ENCODE measurements around the gene NOD1.
A peak's percentile ranks its signal among the peaks of the same experiment; 100 is the strongest.
"Not testable (repeated sequence)": the region's sequence is repeated elsewhere in the genome, so short reads cannot be mapped to it uniquely, and the experiment has no call there.

The NOD1 gene

GRCh38 chr7:30478349-30479201 lies at the start of gene NOD1:
TSS of gene NOD1 (minus strand) at chr7:30478784. CDS start at chr7:30456921, 21,863 bp downstream.
- no peaks in the 10 kb centered on the region for H3K27me3 Mint-ChIP-seq
- peaks cover 50% of the 10 kb centered on the region for H3K4me1 Mint-ChIP-seq
- peak within 1 kb of the TSS; percentile 89 to 95 for H3K27ac Mint-ChIP-seq
- no peaks in the 10 kb centered on the region for H3K9me3 Mint-ChIP-seq
- DNase-seq (peak; percentile 71 to 78), ATAC-seq (peak; percentile 92)
- peak within 1 kb of the TSS; percentile 95 to 98 for H3K4me3 Mint-ChIP-seq

GRCh38 chr7:30527297-30527696 lies 48.7 kb upstream of the NOD1 start:
- not testable (repeated sequence) for DNase-seq, ATAC-seq, H3K4me1 Mint-ChIP-seq, H3K9me3 Mint-ChIP-seq, H3K27me3 Mint-ChIP-seq, H3K4me3 Mint-ChIP-seq, H3K27ac Mint-ChIP-seq

GRCh38 chr7:30526163-30526562 lies 47.6 kb upstream of the NOD1 start:
- H3K4me3 Mint-ChIP-seq = no peak overlapping the region
- H3K9me3 Mint-ChIP-seq = no peaks in the 10 kb centered on the region
- H3K27me3 Mint-ChIP-seq = no peaks in the 10 kb centered on the region
- no peaks in the 10 kb centered on the region for H3K4me1 Mint-ChIP-seq
- H3K27ac Mint-ChIP-seq = no peak overlapping the region
- ATAC-seq (no peak), DNase-seq (no peak)

- Mint-ChIP-seq H3K4me3 (no peak overlapping the region), H3K4me1 (peaks cover 4% of the 10 kb centered on the region), H3K27me3 (no peaks in the 10 kb centered on the region), H3K27ac (peak overlapping the region in 1 of 2 donors; percentile 73), H3K9me3 (no peaks in the 10 kb centered on the region)
- no peak for DNase-seq
- no peak for ATAC-seq
Measured at GRCh38 chr7:30525429-30525828, 46.8 kb upstream of the NOD1 start.

GRCh38 chr7:30524545-30524944 lies 46.0 kb upstream of the NOD1 start:
- H3K4me1 Mint-ChIP-seq = peaks cover 6% of the 10 kb centered on the region
- ATAC-seq (no peak), DNase-seq (no peak)
- H3K9me3 Mint-ChIP-seq = no peaks in the 10 kb centered on the region
- no peak overlapping the region for H3K4me3 Mint-ChIP-seq
- no peaks in the 10 kb centered on the region for H3K27me3 Mint-ChIP-seq
- H3K27ac Mint-ChIP-seq = no peak overlapping the region

- no peaks in the 10 kb centered on the region for H3K27me3 Mint-ChIP-seq
- ATAC-seq = no peak
- no peak for DNase-seq
- H3K9me3 Mint-ChIP-seq = no peaks in the 10 kb centered on the region
- H3K27ac Mint-ChIP-seq = no peak overlapping the region
- H3K4me3 Mint-ChIP-seq = no peak overlapping the region
- H3K4me1 Mint-ChIP-seq = peaks cover 6% of the 10 kb centered on the region
Measured at GRCh38 chr7:30523466-30523865, 44.9 kb upstream of the NOD1 start.

- ATAC-seq (no peak), DNase-seq (no peak)
- Mint-ChIP-seq H3K4me3 (no peak overlapping the region), H3K27me3 (no peaks in the 10 kb centered on the region), H3K4me1 (peaks cover 6% of the 10 kb centered on the region), H3K9me3 (no peaks in the 10 kb centered on the region), H3K27ac (no peak overlapping the region)
Measured at GRCh38 chr7:30522159-30522558, 43.6 kb upstream of the NOD1 start.

- Mint-ChIP-seq H3K27ac (no peak overlapping the region), H3K4me3 (no peak overlapping the region), H3K4me1 (peaks cover 6% of the 10 kb centered on the region), H3K27me3 (no peaks in the 10 kb centered on the region), H3K9me3 (no peaks in the 10 kb centered on the region)
- DNase-seq (no peak), ATAC-seq (no peak)
Measured at GRCh38 chr7:30521532-30521931, 42.9 kb upstream of the NOD1 start.

GRCh38 chr7:30519122-30519521 lies 40.5 kb upstream of the NOD1 start:
- no peak overlapping the region for H3K27ac Mint-ChIP-seq
- no peaks in the 10 kb centered on the region for H3K27me3 Mint-ChIP-seq
- peaks cover 6% of the 10 kb centered on the region for H3K4me1 Mint-ChIP-seq

GRCh38 chr7:30515761-30516160 lies 37.2 kb upstream of the NOD1 start:
- H3K27ac Mint-ChIP-seq = no peak overlapping the region
- ATAC-seq = no peak

More at GRCh38 chr7:30519122-30519521, 40.5 kb upstream of the NOD1 start:
- Mint-ChIP-seq H3K9me3 (no peaks in the 10 kb centered on the region), H3K4me3 (no peak overlapping the region)
- ATAC-seq (no peak), DNase-seq (no peak)

GRCh38 chr7:30514776-30515175 lies 36.2 kb upstream of the NOD1 start:
- no peak for DNase-seq
- Mint-ChIP-seq H3K27me3 (no peaks in the 10 kb centered on the region), H3K4me3 (no peak overlapping the region), H3K4me1 (no peaks in the 10 kb centered on the region), H3K9me3 (no peaks in the 10 kb centered on the region), H3K27ac (no peak overlapping the region)
- no peak for ATAC-seq

More at GRCh38 chr7:30515761-30516160, 37.2 kb upstream of the NOD1 start:
- H3K27me3 Mint-ChIP-seq = no peaks in the 10 kb centered on the region
- no peak overlapping the region for H3K4me3 Mint-ChIP-seq
- H3K9me3 Mint-ChIP-seq = no peaks in the 10 kb centered on the region
- peaks cover 5% of the 10 kb centered on the region for H3K4me1 Mint-ChIP-seq
- no peak for DNase-seq

GRCh38 chr7:30514177-30514576 lies 35.6 kb upstream of the NOD1 start:
- H3K27ac Mint-ChIP-seq = no peak overlapping the region
- no peak overlapping the region for H3K4me3 Mint-ChIP-seq
- ATAC-seq = no peak

GRCh38 chr7:30513762-30514161 lies 35.2 kb upstream of the NOD1 start:
- DNase-seq = no peak
- H3K27ac Mint-ChIP-seq = no peak overlapping the region
- no peak for ATAC-seq
- no peak overlapping the region for H3K4me3 Mint-ChIP-seq
- no peaks in the 10 kb centered on the region for H3K4me1 Mint-ChIP-seq
- no peaks in the 10 kb centered on the region for H3K27me3 Mint-ChIP-seq
- no peaks in the 10 kb centered on the region for H3K9me3 Mint-ChIP-seq

More at GRCh38 chr7:30514177-30514576, 35.6 kb upstream of the NOD1 start:
- no peaks in the 10 kb centered on the region for H3K4me1 Mint-ChIP-seq
- H3K9me3 Mint-ChIP-seq = no peaks in the 10 kb centered on the region
- no peaks in the 10 kb centered on the region for H3K27me3 Mint-ChIP-seq
- no peak for DNase-seq

GRCh38 chr7:30511973-30512662 lies 33.5 kb upstream of the NOD1 start:
- H3K27ac Mint-ChIP-seq = peak overlapping the region in 1 of 2 donors; percentile 4
- no peak for ATAC-seq
- H3K27me3 Mint-ChIP-seq = no peaks in the 10 kb centered on the region
- H3K4me1 Mint-ChIP-seq = no peaks in the 10 kb centered on the region
- DNase-seq = no peak
- H3K9me3 Mint-ChIP-seq = peaks cover 4 to 7% of the 10 kb centered on the region in 2 donors
- H3K4me3 Mint-ChIP-seq = no peak overlapping the region

GRCh38 chr7:30511494-30511893 lies 32.9 kb upstream of the NOD1 start:
- no peaks in the 10 kb centered on the region for H3K27me3 Mint-ChIP-seq
- H3K27ac Mint-ChIP-seq = no peak overlapping the region
- no peak overlapping the region for H3K4me3 Mint-ChIP-seq
- no peaks in the 10 kb centered on the region for H3K4me1 Mint-ChIP-seq
- ATAC-seq (no peak), DNase-seq (no peak)
- H3K9me3 Mint-ChIP-seq = peaks cover 4 to 7% of the 10 kb centered on the region in 2 donors
